GM03348 (cell line): Measurements from ENCODE around the gene PLD6.

ENCODE experiments used
- DNase-seq: peaks from one replicate; pipeline ENCODE4 v3.0.0; 2012; ENCODE audit warnings: low spot score

Gene PLD6

GRCh38 chr17:17227608-17228520, 21.7 kb upstream of the PLD6 start:
- DNase-seq: no peak

- no peak for DNase-seq
Measured at GRCh38 chr17:17226451-17227265, 20.5 kb upstream of the PLD6 start.

GRCh38 chr17:17225901-17226300, 19.8 kb upstream of the PLD6 start:
- no peak for DNase-seq

DNA sequence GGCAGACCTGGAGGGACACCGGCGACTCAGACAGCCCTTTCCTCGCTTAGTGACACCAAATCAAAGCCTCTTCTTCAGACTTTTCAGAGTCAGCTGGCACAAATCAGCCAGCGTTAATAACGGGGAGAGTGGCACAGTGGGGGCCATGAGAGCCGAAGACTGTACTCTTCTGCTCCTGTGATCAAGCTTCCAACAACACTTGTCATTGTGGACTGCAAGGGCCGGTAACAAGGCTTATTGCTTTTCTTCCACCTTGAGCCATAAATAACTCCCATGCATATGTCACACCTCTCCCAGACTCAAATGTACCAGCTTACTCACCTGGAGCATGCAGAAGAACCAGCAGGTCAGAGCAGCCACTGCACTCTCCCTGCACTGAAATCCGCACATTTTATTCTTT, 18.0 kb upstream of the PLD6 start:
- DNase-seq: no peak

- DNase-seq: no peak
Measured at GRCh38 chr17:17223736-17224135, 17.6 kb upstream of the PLD6 start.

DNA sequence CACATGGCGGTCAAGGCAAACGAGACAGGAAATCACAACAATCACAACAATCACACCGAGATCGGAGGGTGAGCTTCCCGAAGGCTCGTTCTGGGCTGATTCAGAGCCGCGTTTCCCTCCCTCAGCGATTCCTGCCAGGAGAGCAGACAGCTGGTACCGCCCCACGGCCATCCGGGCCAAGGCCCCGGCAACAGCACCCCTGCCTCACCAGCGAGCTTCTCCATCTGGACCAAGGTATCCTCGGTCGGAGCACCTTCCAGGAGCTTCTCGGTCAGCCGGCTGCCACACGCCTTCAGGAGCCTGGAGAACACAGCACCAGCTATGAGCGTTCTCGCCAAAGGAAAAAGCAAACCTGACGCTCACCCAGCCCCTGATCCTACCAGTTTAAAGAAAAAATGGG, 15.2 kb upstream of the PLD6 start:
- no peak for DNase-seq

- no peak for DNase-seq
Measured at GRCh38 chr17:17220529-17220928, 14.4 kb upstream of the PLD6 start.

- DNase-seq: no peak
Measured at GRCh38 chr17:17217995-17218394, 11.9 kb upstream of the PLD6 start.

DNA sequence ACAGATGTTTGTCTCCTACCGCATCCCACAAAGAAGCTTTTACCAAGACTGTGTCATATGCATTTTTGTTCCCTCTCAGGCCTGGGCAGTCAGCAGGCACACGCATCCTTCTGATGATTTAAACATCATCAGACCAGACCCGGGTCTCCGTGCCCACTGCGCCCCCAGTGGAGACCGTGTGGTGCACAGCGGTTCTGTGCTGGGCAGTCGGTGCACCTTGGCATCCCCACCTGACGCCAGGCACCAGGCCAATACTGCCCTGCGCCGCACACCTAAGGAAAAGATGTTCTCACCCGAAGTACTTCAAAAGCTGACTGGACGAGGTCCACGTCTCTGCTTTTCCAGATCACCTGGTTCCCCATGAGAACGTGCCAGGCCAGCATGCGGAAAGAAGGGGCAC, 10.6 kb upstream of the PLD6 start:
- DNase-seq: no peak

DNA sequence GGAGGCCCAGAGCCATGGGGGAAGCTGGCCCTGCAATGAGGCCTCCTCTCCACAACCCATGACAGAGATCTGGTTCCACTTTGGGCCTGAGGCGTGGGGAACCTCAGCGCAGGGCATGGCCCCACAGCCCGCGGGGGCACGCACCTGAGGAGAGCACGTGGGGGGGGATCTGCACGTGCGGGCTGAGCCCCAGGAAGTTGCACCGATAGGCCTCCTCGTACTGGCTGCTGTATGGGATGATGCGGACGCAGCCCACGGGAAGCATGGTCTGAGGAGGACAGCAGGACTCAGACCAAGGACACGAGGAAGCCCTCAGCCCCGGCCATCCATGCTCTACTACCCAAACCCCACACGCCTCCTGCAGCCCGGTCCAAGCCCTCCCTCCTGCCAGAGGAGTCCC, 10.1 kb upstream of the PLD6 start:
- DNase-seq: no peak

GRCh38 chr17:17215575-17215974, 9.4 kb upstream of the PLD6 start:
- no peak for DNase-seq

DNA sequence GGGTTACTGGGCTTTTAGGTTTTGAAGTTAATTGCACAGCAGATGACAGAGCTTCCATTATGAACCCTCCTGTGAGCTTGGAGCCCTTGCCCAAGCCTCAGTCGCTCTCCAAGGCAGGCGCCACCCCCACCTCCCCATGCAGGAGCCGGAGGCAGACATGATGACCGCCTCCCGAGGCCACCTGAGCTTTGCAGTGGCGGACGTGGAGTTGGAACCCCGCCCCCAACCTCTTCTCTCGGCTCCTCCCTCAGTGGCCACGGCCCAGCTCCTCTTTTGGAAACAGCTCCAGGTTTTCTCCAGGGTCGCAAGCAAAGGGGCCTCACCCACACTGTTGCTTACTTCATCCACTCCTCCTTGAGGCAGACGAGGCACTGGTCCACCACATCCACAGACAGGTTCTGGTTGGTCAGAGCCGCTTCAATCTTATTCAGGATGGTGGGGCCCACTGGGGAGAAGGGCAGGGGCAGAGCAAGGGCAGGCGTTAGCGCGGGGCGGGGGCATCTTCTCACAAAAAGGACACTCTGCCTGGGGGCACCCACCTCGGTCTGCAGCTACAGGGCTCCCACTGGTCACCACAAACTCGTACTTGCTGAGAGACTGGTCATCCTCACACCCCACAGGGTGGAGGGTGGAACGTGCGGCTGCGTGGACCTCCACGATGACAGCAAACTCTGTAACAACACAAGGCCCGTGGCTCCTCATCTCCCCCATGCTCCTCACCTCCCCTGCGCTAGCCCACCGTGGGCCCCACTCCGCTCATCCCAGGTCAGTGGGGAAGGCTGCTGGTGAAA, 8.7 kb upstream of the PLD6 start:
- DNase-seq: no peak

- no peak for DNase-seq
Measured at GRCh38 chr17:17213775-17214174, 7.6 kb upstream of the PLD6 start.

GRCh38 chr17:17207998-17208397, 1.9 kb upstream of the PLD6 start:
- DNase-seq: no peak

DNA sequence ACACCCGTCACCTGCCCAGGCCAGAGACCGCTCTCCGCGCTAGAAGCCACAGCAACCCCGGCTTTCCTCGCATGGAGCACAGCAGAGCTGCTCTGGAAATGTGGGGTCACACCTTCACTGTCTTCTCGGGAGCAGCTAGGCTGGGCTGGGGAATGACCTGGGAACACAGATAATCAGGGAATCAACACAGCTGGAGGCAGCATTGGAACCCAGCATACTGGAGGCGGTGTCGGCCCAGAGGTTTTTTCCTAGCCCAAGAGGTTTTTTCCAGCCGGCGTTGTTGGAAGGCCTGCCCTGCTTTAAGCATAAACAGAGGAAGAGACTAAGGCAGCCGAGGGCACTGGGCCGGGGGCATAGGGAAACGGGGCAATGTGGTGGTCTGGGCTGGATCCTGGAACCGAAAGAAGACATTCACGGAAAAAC, 791 bp upstream of the PLD6 start:
- DNase-seq: no peak

DNA sequence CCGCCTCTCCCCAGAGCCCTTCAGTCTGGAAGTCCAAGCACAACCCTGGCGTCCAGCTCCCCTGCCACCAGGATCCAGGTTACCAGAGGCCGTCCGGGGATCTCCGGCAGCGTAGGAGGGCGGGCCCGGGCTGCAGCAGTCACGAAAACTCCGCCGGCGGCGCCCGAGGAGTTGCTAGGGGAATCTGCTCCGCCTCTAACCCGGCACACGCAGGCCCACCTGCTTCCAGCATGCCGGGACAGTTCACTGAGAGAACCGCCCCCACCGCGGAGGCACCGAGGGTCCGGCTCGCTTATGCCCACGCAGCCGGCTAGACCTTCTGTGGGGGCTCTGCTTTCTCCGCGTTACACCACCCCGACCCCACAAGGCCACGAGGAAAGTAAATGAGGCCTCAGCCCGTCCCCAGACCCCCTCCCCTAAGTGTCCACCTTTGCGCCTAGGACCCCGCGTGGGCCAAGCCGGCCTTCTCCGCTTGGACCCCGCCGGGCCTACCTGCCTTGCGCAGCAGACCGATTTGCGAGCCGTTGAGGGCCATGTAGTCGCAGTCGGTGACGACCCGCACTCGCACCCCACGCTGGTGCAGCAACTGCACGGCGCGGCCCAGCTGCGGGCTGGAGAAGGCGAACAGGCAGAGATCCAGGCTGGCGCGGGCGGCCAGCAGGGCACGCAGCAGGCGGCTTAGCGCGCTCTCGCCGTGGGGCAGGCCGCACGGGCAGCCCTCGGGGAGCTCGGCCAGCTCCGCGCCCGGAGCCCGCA, 587 bp downstream of the PLD6 start:
- DNase-seq: peak; percentile 87

GRCh38 chr17:17204635-17205231, 1.4 kb downstream of the PLD6 start:
- no peak for DNase-seq

GRCh38 chr17:17204041-17204591, 2.0 kb downstream of the PLD6 start:
- no peak for DNase-seq

DNA sequence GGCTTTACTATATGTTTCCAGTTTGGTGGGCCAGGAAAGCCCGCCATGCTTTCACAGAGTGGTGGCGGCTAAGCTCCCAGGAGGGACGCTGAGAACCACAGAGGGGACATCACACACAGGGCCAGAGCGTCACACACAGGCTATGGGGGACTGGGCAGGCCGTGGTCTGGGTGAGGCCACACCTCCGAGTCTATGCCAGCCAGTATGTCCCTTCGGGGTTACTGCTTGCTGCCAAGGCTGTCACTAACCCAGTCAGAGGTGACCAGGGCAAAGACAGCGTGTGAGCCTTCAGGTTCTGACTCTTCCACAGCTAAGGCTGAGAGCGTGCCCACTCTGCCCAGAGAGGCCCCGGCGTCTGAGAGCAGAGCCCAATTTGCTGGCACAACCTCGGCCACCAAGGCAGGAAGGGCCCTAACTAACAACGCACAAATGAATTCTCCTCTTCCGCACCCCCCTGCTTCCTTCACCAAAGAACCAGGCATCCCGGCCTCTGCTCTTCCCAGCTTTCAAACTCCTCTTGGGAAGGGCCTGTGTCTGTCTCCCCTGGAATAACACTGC, 2.9 kb downstream of the PLD6 start:
- no peak for DNase-seq

DNA sequence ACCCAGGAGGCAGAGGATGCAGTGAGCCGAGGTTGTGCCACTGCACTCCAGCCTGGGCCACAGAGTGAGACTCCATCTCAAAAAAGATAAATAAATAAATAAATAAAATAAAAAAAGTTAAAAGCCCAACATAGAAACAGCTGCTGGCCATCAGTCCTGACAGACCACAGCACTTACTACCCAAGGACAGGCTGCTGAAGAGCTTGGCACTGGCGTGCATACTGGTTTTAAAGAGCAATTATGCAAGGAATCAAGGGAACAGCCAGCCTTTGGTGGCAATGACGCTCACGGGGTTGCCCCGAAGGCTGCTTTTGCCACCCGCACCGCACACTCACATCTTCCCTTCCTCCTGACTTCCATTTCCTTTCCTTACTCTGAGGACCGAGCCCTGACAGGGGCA, 4.2 kb downstream of the PLD6 start:
- no peak for DNase-seq

DNA sequence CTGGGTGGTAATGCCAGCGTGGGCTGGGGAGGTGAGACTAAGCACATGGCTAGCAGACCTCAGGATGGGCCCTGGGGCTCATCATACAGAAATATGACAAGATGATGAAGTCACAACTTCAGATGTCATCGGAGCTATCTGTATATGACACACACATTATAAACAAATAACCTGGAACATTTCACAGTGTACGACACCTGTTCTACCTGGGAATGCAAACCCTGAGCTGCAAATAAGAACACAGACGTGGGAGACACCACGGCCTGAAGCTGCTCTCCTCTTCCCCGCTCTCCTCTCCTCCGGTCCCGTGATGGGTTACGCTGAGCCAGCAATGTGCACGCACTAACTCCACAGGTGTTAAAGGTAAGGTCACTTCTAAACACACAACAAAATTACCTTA, 4.9 kb downstream of the PLD6 start:
- DNase-seq: no peak
